Memory B cell (primary cell): Measurements from ENCODE around the gene CD248.

Source experiments
- ATAC-seq: fragments of 150-1000 bp; cut with Tn5 transposase; 2 replicates; pipeline ENCODE4 v1.10.0; 2021; ENCODE audit warnings: low read depth, mild to moderate bottlenecking, moderate library complexity
- DNase-seq, 2 donors: peaks; one replicate each; pipeline ENCODE4 v3.0.0; 2022; ENCODE audit warnings: low spot score in 2 of 2
- H3K27ac Mint-ChIP-seq: one replicate; pipeline ENCODE4 v1.8.0; 2022; ENCODE audit warnings: mild to moderate bottlenecking, moderate library complexity, mixed read lengths
- H3K27me3 Mint-ChIP-seq: one replicate; pipeline ENCODE4 v1.8.0; 2022; ENCODE audit warnings: mixed read lengths
- H3K36me3 Mint-ChIP-seq: one replicate; pipeline ENCODE4 v1.8.0; 2022; ENCODE audit warnings: mild to moderate bottlenecking, mixed read lengths
- H3K4me1 Mint-ChIP-seq: one replicate; pipeline ENCODE4 v1.8.0; 2022; ENCODE audit warnings: mixed read lengths
- H3K4me3 Mint-ChIP-seq: one replicate; pipeline ENCODE4 v1.8.0; 2022; ENCODE audit warnings: mild to moderate bottlenecking, moderate library complexity, mixed read lengths
- H3K9me3 Mint-ChIP-seq: one replicate; pipeline ENCODE4 v1.8.0; 2022; ENCODE audit warnings: mixed read lengths

The CD248 gene

DNA sequence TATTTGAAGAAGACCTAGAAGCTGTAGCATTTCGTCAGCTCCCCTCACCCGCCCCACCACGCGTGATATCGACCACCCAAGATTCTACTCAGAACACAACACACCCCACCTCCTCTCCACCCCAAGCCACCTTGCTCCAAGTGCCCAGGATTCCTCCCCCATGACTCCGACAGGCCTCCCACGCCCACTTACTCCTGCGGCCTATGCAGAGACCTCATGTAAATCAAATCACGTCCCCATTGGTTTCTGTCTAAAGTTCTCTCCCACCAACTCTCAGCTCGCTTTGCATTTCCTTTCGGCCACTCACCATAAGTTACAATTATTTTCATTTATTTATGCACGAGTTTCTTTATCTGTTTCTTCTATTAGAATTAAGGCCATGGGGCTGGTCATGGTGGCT, 14.2 kb downstream of the CD248 start:
- no peaks in the 10 kb centered on the region for H3K9me3 Mint-ChIP-seq
- no peaks in the 10 kb centered on the region for H3K36me3 Mint-ChIP-seq

DNA sequence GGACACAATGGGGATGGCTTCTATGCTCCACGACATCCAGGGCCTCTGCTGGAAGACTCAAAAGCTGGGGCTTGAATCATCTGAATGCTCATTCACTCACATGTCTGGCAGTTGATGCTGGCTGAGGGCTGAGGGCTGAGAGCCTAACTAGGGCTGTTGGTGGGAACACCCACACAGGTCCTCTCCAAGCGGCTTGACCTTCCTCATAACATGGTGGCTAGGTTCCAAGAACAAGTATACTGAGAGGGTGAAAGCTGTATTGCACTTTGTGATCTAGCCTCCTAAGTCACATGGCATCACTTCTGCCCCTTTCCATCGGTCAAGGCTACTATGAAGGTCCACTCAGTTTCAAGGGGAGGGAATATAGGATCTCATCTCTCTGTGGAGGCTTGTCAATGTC, 17.7 kb downstream of the CD248 start:
- Mint-ChIP-seq H3K4me1 (no peaks in the 10 kb centered on the region), H3K27ac (no peak overlapping the region), H3K36me3 (no peaks in the 10 kb centered on the region), H3K4me3 (no peak overlapping the region), H3K9me3 (no peaks in the 10 kb centered on the region), H3K27me3 (peaks cover 6% of the 10 kb centered on the region)
- ATAC-seq (no peak), DNase-seq (no peak)

More for the DNA sequence above, 14.2 kb downstream of the CD248 start:
- Mint-ChIP-seq H3K4me1 (no peaks in the 10 kb centered on the region), H3K27me3 (peaks cover 7% of the 10 kb centered on the region), H3K4me3 (no peak overlapping the region), H3K27ac (no peak overlapping the region)
- ATAC-seq (no peak), DNase-seq (no peak)

DNA sequence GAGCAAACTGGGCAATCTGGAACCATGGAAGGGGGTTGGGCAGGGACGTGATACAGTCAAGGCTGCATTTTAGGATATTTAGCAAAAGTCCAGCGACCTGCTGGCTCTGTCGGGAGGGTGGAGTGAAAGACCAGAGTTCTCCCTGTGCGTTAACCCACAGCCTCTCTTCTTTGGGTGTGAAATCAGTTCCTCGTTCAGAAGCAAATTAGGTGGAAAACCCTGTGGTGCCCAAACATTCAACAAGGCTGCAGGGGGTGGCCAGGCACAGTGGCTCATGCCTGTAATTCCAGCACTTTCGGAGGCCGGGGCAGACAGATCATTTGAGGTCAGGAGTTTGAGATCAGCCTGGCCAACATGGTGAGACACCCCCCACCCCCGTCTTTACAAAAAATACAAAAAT, 19.2 kb downstream of the CD248 start:
- no peaks in the 10 kb centered on the region for H3K9me3 Mint-ChIP-seq
- peaks cover 14% of the 10 kb centered on the region for H3K27me3 Mint-ChIP-seq
- peaks cover 4% of the 10 kb centered on the region for H3K4me1 Mint-ChIP-seq
- ATAC-seq, result no peak
- no peak overlapping the region for H3K27ac Mint-ChIP-seq
- H3K4me3 Mint-ChIP-seq, result no peak overlapping the region
- H3K36me3 Mint-ChIP-seq, result no peaks in the 10 kb centered on the region
- DNase-seq, result no peak

DNA sequence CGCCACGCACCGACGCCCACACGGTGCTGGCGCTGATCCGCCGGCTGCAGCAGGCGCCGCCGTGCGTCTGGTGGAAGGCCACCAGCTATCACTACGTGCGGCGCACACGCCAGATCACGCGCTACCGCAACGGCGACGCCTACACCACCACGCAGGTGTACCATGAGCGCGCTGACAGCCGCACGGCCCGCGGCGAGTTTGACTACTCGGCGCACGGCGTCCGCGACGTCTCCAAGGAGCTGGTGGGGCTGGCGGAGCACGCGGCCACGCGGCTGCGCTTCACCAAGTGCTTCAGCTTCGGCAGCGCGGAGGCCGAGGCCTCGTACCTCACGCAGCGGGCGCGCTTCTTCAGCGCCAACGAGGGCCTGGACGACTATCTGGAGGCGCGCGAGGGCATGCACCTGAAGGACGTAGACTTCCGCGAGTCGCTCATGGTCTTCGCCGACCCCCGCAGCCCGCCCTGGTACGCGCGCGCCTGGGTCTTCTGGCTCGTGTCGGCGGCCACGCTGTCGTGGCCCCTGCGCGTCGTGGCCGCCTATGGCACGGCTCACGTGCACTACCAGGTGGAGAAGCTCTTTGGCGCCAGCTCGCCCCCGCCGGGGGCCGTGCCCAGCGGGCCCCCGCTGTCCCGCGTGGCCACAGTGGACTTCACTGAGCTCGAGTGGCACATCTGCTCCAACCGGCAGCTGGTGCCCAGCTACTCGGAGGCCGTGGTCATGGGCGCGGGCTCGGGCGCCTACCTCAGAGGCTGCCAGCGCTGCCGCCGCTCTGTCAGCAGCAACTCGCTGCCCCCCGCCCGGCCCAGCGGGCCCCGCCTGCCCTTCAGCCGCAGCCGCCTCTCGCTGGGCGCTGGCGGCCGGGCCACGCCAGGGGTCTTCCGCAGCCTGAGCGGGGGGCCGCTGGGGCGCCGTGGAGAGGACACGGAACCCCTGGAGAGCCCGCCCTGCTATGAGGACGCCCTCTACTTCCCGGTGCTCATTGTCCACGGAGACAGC, 21.9 kb downstream of the CD248 start:
- H3K9me3 Mint-ChIP-seq, result no peaks in the 10 kb centered on the region
- peaks cover 18% of the 10 kb centered on the region for H3K27me3 Mint-ChIP-seq
- no peak overlapping the region for H3K4me3 Mint-ChIP-seq

DNA sequence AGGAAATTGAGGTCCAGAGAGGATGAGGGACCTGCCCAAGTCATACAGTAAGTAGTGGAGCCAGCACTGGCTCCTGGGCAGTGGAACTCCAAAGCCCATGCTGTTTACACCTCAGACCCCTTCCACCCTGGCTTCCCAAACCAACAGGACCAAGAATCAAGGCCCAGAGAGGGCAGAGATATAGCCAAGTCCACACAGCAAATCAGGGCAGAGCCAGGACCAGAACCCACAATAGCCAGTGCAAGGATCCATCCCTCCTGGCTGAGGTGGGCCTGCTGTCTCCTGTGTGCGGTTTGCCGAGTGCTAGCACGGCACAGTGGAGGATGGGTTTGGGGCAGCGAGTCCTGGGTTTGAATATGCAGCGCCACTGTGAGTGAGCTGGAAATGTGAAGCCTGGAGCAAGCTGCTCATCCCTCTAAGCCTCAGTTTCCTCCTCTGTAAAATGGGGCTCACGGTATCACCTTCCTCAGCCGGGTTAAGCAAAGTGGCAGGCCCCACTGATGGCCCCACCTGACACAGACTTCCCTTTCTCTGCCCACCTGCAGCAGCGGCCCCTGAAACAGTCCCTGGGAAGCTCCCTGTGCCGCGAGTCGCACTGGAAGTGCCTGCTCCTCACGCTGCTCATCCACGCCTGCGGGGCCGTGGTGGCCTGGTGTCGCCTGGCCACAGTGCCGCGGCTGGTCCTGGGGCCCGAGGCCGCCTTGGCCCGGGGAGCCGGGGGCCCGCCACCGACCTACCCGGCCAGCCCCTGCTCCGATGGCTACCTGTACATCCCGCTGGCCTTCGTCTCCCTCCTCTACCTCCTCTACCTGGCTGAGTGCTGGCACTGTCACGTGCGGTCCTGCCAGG, 22.8 kb downstream of the CD248 start:
- ATAC-seq, result no peak
- Mint-ChIP-seq H3K9me3 (no peaks in the 10 kb centered on the region), H3K4me3 (no peak overlapping the region)

More for the DNA sequence above, 21.9 kb downstream of the CD248 start:
- Mint-ChIP-seq H3K36me3 (no peaks in the 10 kb centered on the region), H3K4me1 (peaks cover 12% of the 10 kb centered on the region), H3K27ac (no peak overlapping the region)
- no peak for ATAC-seq
- DNase-seq, result no peak

DNA sequence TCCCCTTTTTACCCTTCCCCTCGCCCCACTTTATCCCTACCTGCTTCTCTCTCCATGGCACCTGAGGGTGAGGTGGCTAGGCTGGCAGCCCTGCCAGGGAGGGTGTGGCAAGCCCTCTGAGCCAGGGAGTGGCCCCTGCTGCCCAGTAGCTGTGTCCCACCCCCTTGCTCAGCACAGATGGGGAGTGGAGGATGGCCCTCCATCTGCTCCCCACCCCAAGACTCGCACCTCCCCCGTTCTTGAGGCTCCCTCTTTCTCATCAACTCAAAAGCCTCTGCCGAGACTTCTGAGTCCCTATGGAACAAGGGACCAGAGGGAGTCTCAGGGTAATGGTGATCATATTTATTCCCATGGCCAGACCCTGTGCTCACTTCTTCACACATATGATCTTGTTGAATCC, 23.5 kb downstream of the CD248 start:
- peaks cover 22% of the 10 kb centered on the region for H3K4me1 Mint-ChIP-seq
- no peaks in the 10 kb centered on the region for H3K9me3 Mint-ChIP-seq
- ATAC-seq (no peak), DNase-seq (no peak)
- H3K4me3 Mint-ChIP-seq, result peak overlapping the region; percentile 1
- H3K27ac Mint-ChIP-seq, result no peak overlapping the region
- H3K27me3 Mint-ChIP-seq, result peaks cover 18% of the 10 kb centered on the region
- no peaks in the 10 kb centered on the region for H3K36me3 Mint-ChIP-seq

More for the DNA sequence above, 22.8 kb downstream of the CD248 start:
- no peak for DNase-seq
- Mint-ChIP-seq H3K36me3 (no peaks in the 10 kb centered on the region), H3K27me3 (peaks cover 18% of the 10 kb centered on the region), H3K27ac (no peak overlapping the region), H3K4me1 (peaks cover 20% of the 10 kb centered on the region)

DNA sequence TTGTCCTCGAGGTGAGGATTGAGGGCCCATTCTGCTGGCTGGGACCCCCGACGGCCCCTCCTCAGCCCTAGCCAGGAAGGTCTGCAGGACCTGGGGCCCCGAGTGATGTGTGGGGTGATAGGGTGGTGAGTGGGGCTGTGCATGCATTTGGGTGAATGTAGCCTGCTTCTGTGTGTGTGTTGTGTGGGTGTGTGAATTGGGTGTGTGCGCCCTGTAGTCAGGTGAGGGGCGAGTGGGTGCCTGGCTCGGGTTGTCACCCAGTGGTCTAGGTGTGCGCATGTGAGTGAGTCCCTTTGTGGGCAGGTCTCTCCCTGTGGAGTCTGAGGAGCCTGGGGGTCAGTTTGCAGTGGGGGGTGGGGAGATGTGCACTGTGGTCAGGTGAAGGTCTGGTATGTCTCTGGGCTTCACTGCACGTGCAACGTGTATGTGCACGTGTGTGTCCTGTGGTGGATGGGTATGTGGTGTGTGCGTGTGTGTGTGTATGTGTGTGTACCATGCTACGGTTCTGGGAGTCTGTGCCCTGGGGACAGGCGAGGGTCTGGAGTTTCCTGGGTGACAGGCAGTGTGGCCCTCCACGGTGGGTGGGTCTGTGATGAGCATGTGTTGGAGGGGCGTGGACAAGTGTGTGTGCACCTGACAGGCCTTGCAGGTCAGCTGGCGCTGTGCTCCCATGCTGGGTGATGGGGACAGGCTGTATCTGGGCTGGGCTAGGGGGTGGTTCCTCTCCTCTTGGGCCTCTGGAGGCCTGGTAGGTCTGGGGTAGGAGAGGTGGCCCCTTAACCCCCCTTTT, 24.1 kb downstream of the CD248 start:
- Mint-ChIP-seq H3K4me3 (peak overlapping the region; percentile 51), H3K4me1 (peaks cover 23% of the 10 kb centered on the region), H3K36me3 (no peaks in the 10 kb centered on the region), H3K27me3 (peaks cover 18% of the 10 kb centered on the region), H3K27ac (no peak overlapping the region), H3K9me3 (no peaks in the 10 kb centered on the region)
- ATAC-seq, result no peak
- no peak for DNase-seq

DNA sequence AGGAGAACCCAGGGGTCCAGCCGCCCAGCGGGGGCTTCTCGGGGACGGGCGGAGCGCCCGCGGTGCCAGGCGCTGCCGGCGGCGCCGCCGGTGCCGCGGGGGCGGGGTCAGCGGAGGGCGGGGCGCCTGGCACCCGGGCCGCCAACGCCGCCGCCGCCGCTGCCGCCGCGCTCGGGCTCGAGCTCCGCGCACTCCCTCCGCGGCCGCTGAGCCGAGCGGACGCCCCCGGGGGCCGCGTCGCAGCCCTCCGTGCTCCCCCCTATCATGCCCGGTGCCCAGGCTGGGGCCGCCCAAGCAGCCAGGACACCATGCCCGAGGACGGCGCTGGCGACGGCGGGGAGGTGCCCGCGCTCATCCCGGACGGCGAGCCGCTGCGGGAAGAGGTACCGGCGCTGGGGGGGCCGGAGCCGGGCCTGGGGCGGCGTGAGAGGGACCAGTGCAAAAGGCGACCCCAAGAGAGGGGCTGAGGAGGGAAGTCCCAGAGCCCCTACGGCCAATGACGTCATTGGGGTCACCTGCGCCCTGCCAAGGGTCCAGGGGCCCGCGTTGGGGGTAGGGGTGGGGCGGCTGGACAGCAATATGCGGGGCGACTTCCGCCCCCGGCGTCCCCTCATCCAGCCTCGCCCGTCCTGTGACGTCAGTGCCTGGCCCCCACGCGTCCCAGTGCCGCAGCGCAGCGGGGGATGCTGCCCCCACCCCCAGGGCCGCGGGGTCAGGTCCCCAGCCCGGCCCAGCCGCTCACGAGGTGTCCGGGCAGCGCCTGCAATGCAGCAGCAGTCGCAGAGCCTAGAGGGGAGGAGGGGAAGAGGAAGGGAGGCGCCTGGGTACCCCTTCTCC, 24.9 kb downstream of the CD248 start, which contains the start of gene TMEM151A:
TMEM151A (plus strand) TSS at position 189 of the 837 bp plus-strand sequence; CDS start at position 309, 120 bp downstream.
- no peak for DNase-seq
- Mint-ChIP-seq H3K4me3 (peak within 1 kb of the TSS; percentile 60), H3K9me3 (no peaks in the 10 kb centered on the region), H3K4me1 (peaks cover 26% of the 10 kb centered on the region), H3K36me3 (no peaks in the 10 kb centered on the region), H3K27me3 (peaks cover 18% of the 10 kb centered on the region), H3K27ac (no peak within 1 kb of the TSS)
- no peak for ATAC-seq

DNA sequence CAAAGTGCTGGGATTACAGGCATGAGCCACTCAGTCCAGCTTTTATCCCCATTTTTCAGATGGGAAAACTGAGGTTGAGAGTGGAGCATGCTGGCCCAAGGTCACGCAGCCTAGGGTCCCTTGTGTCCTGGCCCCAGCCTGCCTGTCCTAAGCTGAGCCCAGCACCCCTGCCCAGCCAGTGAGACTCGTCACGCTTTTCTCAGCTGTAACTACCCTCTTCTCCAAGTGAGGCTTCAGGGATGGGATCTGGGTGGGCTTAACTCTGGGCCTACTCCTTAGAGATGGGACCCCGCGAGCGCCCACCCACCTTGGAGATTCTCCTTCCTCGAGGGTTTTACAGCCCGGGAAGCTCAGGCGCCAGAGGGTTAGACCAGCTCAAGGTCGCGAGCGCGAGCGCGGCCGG, 25.5 kb downstream of the CD248 start:
- ATAC-seq, result no peak
- DNase-seq, result no peak
- peak overlapping the region; percentile 60 for H3K4me3 Mint-ChIP-seq
- H3K27me3 Mint-ChIP-seq, result peaks cover 17% of the 10 kb centered on the region
- H3K4me1 Mint-ChIP-seq, result peaks cover 26% of the 10 kb centered on the region
- H3K9me3 Mint-ChIP-seq, result no peaks in the 10 kb centered on the region
- H3K27ac Mint-ChIP-seq, result no peak overlapping the region
- H3K36me3 Mint-ChIP-seq, result no peaks in the 10 kb centered on the region

DNA sequence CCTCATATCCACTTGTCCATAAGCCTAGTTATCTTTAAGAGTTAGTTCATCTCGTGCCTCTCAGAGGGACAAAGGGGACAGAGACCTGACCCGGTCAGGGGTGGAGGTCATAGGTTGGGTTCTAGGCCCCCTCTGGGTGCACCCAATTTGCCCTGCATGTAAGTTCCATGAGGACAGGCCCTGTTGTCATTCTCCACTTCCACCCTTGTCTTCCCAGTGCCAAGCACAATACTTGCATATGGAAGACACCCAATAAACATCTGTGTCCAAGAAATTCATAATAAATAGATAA, 26.6 kb downstream of the CD248 start:
- H3K36me3 Mint-ChIP-seq, result no peaks in the 10 kb centered on the region
- ATAC-seq (no peak), DNase-seq (no peak)
- no peaks in the 10 kb centered on the region for H3K9me3 Mint-ChIP-seq
- H3K4me1 Mint-ChIP-seq, result peaks cover 28% of the 10 kb centered on the region
- H3K4me3 Mint-ChIP-seq, result peak overlapping the region; percentile 92
- H3K27ac Mint-ChIP-seq, result peak overlapping the region; percentile 41
- peaks cover 14% of the 10 kb centered on the region for H3K27me3 Mint-ChIP-seq

DNA sequence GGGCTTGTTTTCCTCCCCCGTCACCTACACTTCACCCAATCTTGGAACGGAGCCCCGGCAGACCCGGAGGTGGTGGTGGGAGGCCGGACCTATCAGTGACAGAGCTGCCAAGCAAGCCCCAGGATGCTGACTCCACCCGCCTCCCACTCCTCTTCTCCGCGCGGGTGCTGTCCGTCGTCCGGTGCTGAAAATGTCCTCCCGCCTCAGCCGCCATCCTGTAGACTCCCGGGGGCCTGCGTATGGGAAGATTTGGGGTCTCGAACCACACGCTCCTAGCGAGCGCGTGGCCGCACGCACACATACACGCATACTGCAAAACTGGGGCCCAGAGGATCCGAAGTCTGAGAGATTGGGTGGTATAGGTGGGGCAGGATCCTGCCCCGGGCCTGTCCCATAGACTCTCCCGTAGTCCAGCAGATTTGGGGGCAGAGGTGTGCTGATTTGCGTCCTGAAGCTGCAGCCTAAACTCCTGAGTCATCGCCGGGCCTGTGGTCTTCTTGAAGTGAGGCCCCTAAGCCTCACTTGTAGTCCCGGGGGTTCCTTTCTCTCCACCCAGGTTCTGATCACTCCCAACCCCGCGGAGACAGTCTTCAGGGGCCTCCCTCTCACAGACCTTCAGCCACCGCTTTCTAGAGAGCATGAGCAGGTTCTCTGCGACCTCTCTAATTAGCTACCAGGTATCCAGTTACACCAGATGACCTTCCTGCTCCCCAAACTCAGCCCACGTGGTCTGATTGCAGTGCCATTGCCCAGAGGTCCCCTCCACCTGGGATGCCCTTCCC, 27.1 kb downstream of the CD248 start:
- Mint-ChIP-seq H3K4me3 (peak overlapping the region; percentile 92), H3K4me1 (peaks cover 28% of the 10 kb centered on the region), H3K27me3 (peaks cover 14% of the 10 kb centered on the region), H3K27ac (peak overlapping the region; percentile 84), H3K36me3 (no peaks in the 10 kb centered on the region), H3K9me3 (no peaks in the 10 kb centered on the region)
- DNase-seq, result no peak
- peak; percentile 29 for ATAC-seq

DNA sequence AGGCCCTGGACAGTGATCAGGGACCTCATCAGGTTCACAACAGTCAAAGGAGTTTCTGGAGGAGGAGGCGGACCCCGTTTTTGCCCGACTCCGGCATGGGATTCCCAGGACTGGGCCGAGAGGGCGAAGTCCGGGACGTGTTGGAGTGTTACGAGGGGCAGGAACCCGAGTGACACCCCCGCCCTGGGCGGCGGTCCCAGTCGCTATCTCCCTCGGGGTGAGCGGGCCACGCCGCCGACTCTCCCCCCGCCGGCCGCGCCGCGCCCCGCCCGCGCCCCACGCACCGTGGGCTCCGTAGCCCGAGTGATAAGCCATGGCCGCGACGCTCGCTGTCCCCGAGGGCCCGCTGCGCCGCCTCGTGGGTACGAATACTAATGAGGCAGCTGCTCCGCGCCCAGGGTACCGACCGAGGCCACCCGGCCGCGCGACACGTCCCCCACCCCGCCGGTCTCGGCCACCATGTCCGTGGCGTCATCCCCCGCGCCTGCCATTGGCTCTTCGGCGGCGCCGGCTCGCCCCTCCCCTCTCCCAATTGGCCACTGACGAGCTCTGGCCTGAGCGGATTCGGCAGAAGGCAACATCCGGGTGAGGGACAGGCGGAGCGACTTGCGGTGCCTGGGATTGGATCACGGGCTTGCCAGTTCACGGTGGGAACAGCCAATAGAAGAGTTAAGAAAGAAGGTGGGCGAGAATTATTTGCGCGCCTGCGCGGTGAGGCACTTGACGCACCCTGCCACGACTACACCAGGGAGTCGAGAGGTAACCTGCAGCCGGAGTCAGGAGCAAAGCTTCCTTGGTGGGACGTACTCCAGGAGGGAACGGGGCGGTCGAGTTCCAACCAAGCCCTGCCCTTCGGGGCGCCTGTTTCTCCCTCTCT, 27.9 kb downstream of the CD248 start, which contains the start of gene YIF1A:
YIF1A (minus strand) TSS at position 473 of the 877 bp plus-strand sequence; CDS start at position 315, 158 bp downstream.
- peak within 1 kb of the TSS; percentile 84 for H3K27ac Mint-ChIP-seq
- peaks cover 30% of the 10 kb centered on the region for H3K4me1 Mint-ChIP-seq
- no peaks in the 10 kb centered on the region for H3K9me3 Mint-ChIP-seq
- peaks cover 12% of the 10 kb centered on the region for H3K27me3 Mint-ChIP-seq
- peak; percentile 90 to 97 for DNase-seq
- ATAC-seq, result peak; percentile 88
- H3K36me3 Mint-ChIP-seq, result no peaks in the 10 kb centered on the region
- H3K4me3 Mint-ChIP-seq, result peak within 1 kb of the TSS; percentile 92
